Osteoblast (primary cell): Measurements from ENCODE around the gene BTN2A1. TPM values are rescaled to one million over a fixed set of nuclear protein-coding genes. Genes with fewer than 3 reads are reported as not detected.
A peak's percentile ranks its signal among the peaks of the same experiment; 100 is the strongest.

Experiments used
- DNase-seq: peaks from one replicate; pipeline ENCODE4 v3.0.0; 2011; ENCODE audit warnings: low spot score, mixed read lengths; ENCODE audit not compliant: insufficient read length; ENCODE audit errors: missing footprints
- H2AFZ ChIP-seq: 2 replicates; pipeline ENCODE4 v1.6.0; 2011; ENCODE audit warnings: mild to moderate bottlenecking, low read length
- H3K27ac ChIP-seq: 2 replicates; pipeline ENCODE4 v1.5.1; 2011; ENCODE audit warnings: mild to moderate bottlenecking, low read depth, low read length, moderate library complexity
- H3K27me3 ChIP-seq: 2 replicates; pipeline ENCODE4 v1.6.0; 2012; ENCODE audit warnings: mild to moderate bottlenecking, control low read depth, inconsistent platforms, low read length, moderate library complexity; ENCODE audit not compliant: insufficient read depth
- H3K36me3 ChIP-seq: 2 replicates; pipeline ENCODE4 v1.5.1; 2011; ENCODE audit warnings: mild to moderate bottlenecking, low read length, control low read depth, moderate library complexity; ENCODE audit not compliant: insufficient read depth
- H3K4me1 ChIP-seq: 2 replicates; pipeline ENCODE4 v1.5.1; 2011; ENCODE audit warnings: mild to moderate bottlenecking, low read length, control low read depth, moderate library complexity; ENCODE audit not compliant: insufficient read depth
- H3K4me2 ChIP-seq: 2 replicates; pipeline ENCODE4 v1.6.0; 2011; ENCODE audit warnings: mild to moderate bottlenecking, low read length; ENCODE audit not compliant: insufficient read depth
- H3K4me3 ChIP-seq: fragments of 200-600 bp; sonication (generic); 3 replicates; pipeline ENCODE4 v1.5.1; 2012; ENCODE audit warnings: mild to moderate bottlenecking, low read length, inconsistent platforms; ENCODE audit not compliant: insufficient read depth
- H3K79me2 ChIP-seq: 2 replicates; pipeline ENCODE4 v1.6.0; 2012; ENCODE audit warnings: mild to moderate bottlenecking, low read length, control low read depth, inconsistent platforms; ENCODE audit not compliant: insufficient read depth
- H3K9me3 ChIP-seq: 2 replicates; pipeline ENCODE4 v1.5.1; 2011; ENCODE audit warnings: low read depth, low read length, control low read depth
- H4K20me1 ChIP-seq: 2 replicates; pipeline ENCODE4 v1.6.0; 2012; ENCODE audit warnings: mild to moderate bottlenecking, low read length, control low read depth; ENCODE audit not compliant: insufficient read depth
- CTCF ChIP-seq: IDR thresholded peaks from 2 replicates; pipeline ENCODE4 v1.5.1; 2011; ENCODE audit warnings: mild to moderate bottlenecking, low read depth, low read length, moderate library complexity; ENCODE audit errors: extremely low read depth
- total RNA-seq: library from RNA; depleted of rRNA; stranded (reverse); fragments of >200 nt; gene quantifications from 2 replicates; pipeline ENCODE4 v1.2.3, GENCODE V29; 2012

BTN2A1 gene
- total RNA-seq, 1 donor = 10.5 TPM

- no peaks in the 10 kb centered on the region for H3K9me3 ChIP-seq
- no peak overlapping the region for H3K27ac ChIP-seq
- H3K27me3 ChIP-seq = peaks cover 12% of the 10 kb centered on the region
- no peak overlapping the region for H2AFZ ChIP-seq
- H4K20me1 ChIP-seq = no peaks in the 10 kb centered on the region
- H3K79me2 ChIP-seq = no peaks in the 10 kb centered on the region
- no peak for TF ChIP-seq CTCF
- no peak overlapping the region for H3K4me3 ChIP-seq
- no peaks in the 10 kb centered on the region for H3K4me1 ChIP-seq
- no peak overlapping the region for H3K4me2 ChIP-seq
- DNase-seq = no peak
- H3K36me3 ChIP-seq = no peaks in the 10 kb centered on the region
Observed at GRCh38 chr6:26495281-26495680, 37.5 kb downstream of the BTN2A1 start.

GRCh38 chr6:26497610-26498009 is 39.9 kb downstream of the BTN2A1 start:
- no peak overlapping the region for H3K4me3 ChIP-seq
- no peaks in the 10 kb centered on the region for H3K4me1 ChIP-seq
- no peaks in the 10 kb centered on the region for H3K36me3 ChIP-seq
- no peak for TF ChIP-seq CTCF
- H3K4me2 ChIP-seq = no peak overlapping the region
- no peaks in the 10 kb centered on the region for H3K79me2 ChIP-seq
- H3K27me3 ChIP-seq = peaks cover 31% of the 10 kb centered on the region
- H3K27ac ChIP-seq = no peak overlapping the region
- no peaks in the 10 kb centered on the region for H3K9me3 ChIP-seq
- DNase-seq = no peak
- H4K20me1 ChIP-seq = no peaks in the 10 kb centered on the region
- no peak overlapping the region for H2AFZ ChIP-seq

GRCh38 chr6:26500102-26500501 is 42.3 kb downstream of the BTN2A1 start, which contains the start of gene BTN1A1:
Gene BTN1A1 (plus strand): TSS chr6:26500303. CDS start chr6:26501287, 984 bp downstream.
- Histone ChIP-seq H3K27me3 (peaks cover 39% of the 10 kb centered on the region), H3K27ac (no peak within 1 kb of the TSS), H3K4me1 (no peaks in the 10 kb centered on the region), H3K4me2 (no peak within 1 kb of the TSS), H3K79me2 (no peaks in the 10 kb centered on the region), H3K9me3 (no peaks in the 10 kb centered on the region), H3K36me3 (no peaks in the 10 kb centered on the region), H2AFZ (no peak within 1 kb of the TSS), H4K20me1 (no peaks in the 10 kb centered on the region), H3K4me3 (no peak within 1 kb of the TSS)
- TF ChIP-seq CTCF = no peak
- no peak for DNase-seq

GRCh38 chr6:26501482-26501986 is 43.8 kb downstream of the BTN2A1 start:
- no peak for DNase-seq
- Histone ChIP-seq H3K9me3 (no peaks in the 10 kb centered on the region), H3K4me3 (peak overlapping the region; percentile 59), H3K27ac (no peak overlapping the region), H2AFZ (peak overlapping the region; percentile 69), H4K20me1 (no peaks in the 10 kb centered on the region), H3K27me3 (peaks cover 36% of the 10 kb centered on the region), H3K4me2 (peak overlapping the region; percentile 80), H3K4me1 (no peaks in the 10 kb centered on the region), H3K36me3 (no peaks in the 10 kb centered on the region), H3K79me2 (no peaks in the 10 kb centered on the region)
- TF ChIP-seq CTCF = no peak
